IMR-90 (cell line): Measurements from ENCODE around the gene SGCA. TPM values are rescaled to one million over a fixed set of nuclear protein-coding genes. Genes with fewer than 3 reads are reported as not detected.

Experiments
- ATAC-seq: fragments of 200-7000 bp; cut with Tn5 transposase; 2 replicates; pipeline ENCODE4 v1.9.1; 2020; ENCODE audit warnings: low read depth, mild to moderate bottlenecking, moderate library complexity
- BruUV-seq: library from RNA; stranded (reverse); fragments of 400-500 nt; replicated peaks from 2 replicates; lab custom pipeline; 2021; lab: Mats Ljungman, UMichigan
- CTCF ChIA-PET: fragments of 300-600 bp; formaldehyde crosslinking; extraction: SDS; loops from one replicate; lab custom pipeline; 2021; ENCODE audit warnings: antibody characterized with exemption; lab: Yijun Ruan, JAX
- POLR2A ChIA-PET: fragments of 300-600 bp; sonication (Branson Sonifier 250); formaldehyde crosslinking; loops from one replicate; lab custom pipeline; 2022; ENCODE audit warnings: antibody characterized with exemption; ENCODE audit not compliant: unreplicated experiment; lab: Charles Lee
- DNase-seq: peaks from one replicate; pipeline ENCODE4 v3.0.0; 2013
- H2AFZ ChIP-seq: replicated peaks from 2 replicates; pipeline ENCODE3; 2013; ENCODE audit warnings: low read length, mild to moderate bottlenecking; ENCODE audit not compliant: poor library complexity
- H2AK5ac ChIP-seq: 2 replicates; pipeline ENCODE4 v1.6.1; 2013; ENCODE audit warnings: low read depth, low read length, inconsistent platforms
- H2AK9ac ChIP-seq: replicated peaks from 2 replicates; pipeline ENCODE3; 2013; ENCODE audit warnings: mild to moderate bottlenecking, low read depth, low read length, moderate library complexity; ENCODE audit not compliant: poor library complexity
- H2BK120ac ChIP-seq: 2 replicates; pipeline ENCODE4 v1.6.1; 2013; ENCODE audit warnings: low read depth, low read length, inconsistent platforms
- H2BK15ac ChIP-seq: 3 replicates; pipeline ENCODE4 v1.6.1; 2013; ENCODE audit warnings: low read depth, low read length, inconsistent platforms
- H2BK20ac ChIP-seq: 2 replicates; pipeline ENCODE4 v1.6.1; 2013; ENCODE audit warnings: low read depth, mild to moderate bottlenecking, inconsistent platforms, low read length, moderate library complexity
- H2BK5ac ChIP-seq: 2 replicates; pipeline ENCODE4 v1.6.1; 2013; ENCODE audit warnings: mild to moderate bottlenecking, low read depth, low read length, inconsistent platforms; ENCODE audit not compliant: poor library complexity, severe bottlenecking
- H3K14ac ChIP-seq: replicated peaks from 2 replicates; pipeline ENCODE4 v1.6.1; 2013; ENCODE audit warnings: low read depth, low read length, inconsistent platforms
- H3K18ac ChIP-seq: 2 replicates; pipeline ENCODE4 v1.6.1; 2013; ENCODE audit warnings: low read depth, low read length, control low read depth
- H3K23ac ChIP-seq: 2 replicates; pipeline ENCODE4 v1.6.1; 2013; ENCODE audit warnings: low read depth, low read length, inconsistent platforms
- H3K27ac ChIP-seq: 2 replicates; pipeline ENCODE4 v1.5.1; 2013; ENCODE audit warnings: mild to moderate bottlenecking, control low read depth, low read length; ENCODE audit not compliant: insufficient read depth
- H3K27me3 ChIP-seq: 2 replicates; pipeline ENCODE4 v1.6.1; 2013; ENCODE audit warnings: low read length; ENCODE audit not compliant: control insufficient read depth, insufficient read depth
- H3K36me3 ChIP-seq: 2 replicates; pipeline ENCODE4 v1.6.1; 2013; ENCODE audit warnings: low read length, mixed read lengths; ENCODE audit not compliant: control insufficient read depth, insufficient read depth
- H3K4ac ChIP-seq: 2 replicates; pipeline ENCODE4 v1.6.1; 2013; ENCODE audit warnings: low read depth, low read length, inconsistent platforms
- H3K4me1 ChIP-seq: 2 replicates; pipeline ENCODE4 v1.6.1; 2013; ENCODE audit warnings: low read length, mixed read lengths; ENCODE audit not compliant: control insufficient read depth, insufficient read depth
- H3K4me2 ChIP-seq: 2 replicates; pipeline ENCODE4 v1.6.1; 2013; ENCODE audit warnings: low read depth, mild to moderate bottlenecking, control low read depth, low read length, moderate library complexity
- H3K4me3 ChIP-seq: 2 replicates; pipeline ENCODE4 v1.5.1; 2013; ENCODE audit warnings: low read depth, mild to moderate bottlenecking, control low read depth, low read length, moderate library complexity; ENCODE audit not compliant: insufficient read depth
- H3K56ac ChIP-seq: 2 replicates; pipeline ENCODE4 v1.6.1; 2013; ENCODE audit warnings: low read length, inconsistent platforms; ENCODE audit not compliant: insufficient read depth; ENCODE audit errors: extremely low read depth
- H3K79me1 ChIP-seq, 2 experiments: 2 replicates each; pipeline ENCODE4 v1.6.1; 2013; ENCODE audit warnings: low read length in 2 of 2, inconsistent platforms in 1 of 2, low read depth in 1 of 2
- H3K9ac ChIP-seq: 2 replicates; pipeline ENCODE4 v1.6.1; 2013; ENCODE audit warnings: low read depth, low read length, control low read depth
- H3K9me1 ChIP-seq: 2 replicates; pipeline ENCODE4 v1.6.1; 2013; ENCODE audit warnings: low read length, inconsistent platforms; ENCODE audit not compliant: insufficient read depth
- H3K9me3 ChIP-seq: 2 replicates; pipeline ENCODE4 v1.6.1; 2013; ENCODE audit warnings: low read length; ENCODE audit not compliant: control insufficient read depth, insufficient read depth
- H4K20me1 ChIP-seq: 2 replicates; pipeline ENCODE4 v1.6.1; 2013; ENCODE audit warnings: low read length, inconsistent platforms; ENCODE audit not compliant: insufficient read depth
- H4K5ac ChIP-seq: 2 replicates; pipeline ENCODE4 v1.6.1; 2013; ENCODE audit warnings: mild to moderate bottlenecking, low read depth, low read length, control low read depth
- H4K8ac ChIP-seq, 2 experiments: 2 replicates each; pipeline ENCODE4 v1.6.1; 2013; ENCODE audit warnings: low read depth in 2 of 2, low read length in 2 of 2, control low read depth in 1 of 2, inconsistent platforms in 1 of 2
- H4K91ac ChIP-seq: 2 replicates; pipeline ENCODE4 v1.6.1; 2013; ENCODE audit warnings: low read depth, low read length, inconsistent platforms; ENCODE audit not compliant: insufficient read depth
- MAZ ChIP-seq: IDR thresholded peaks from 2 replicates; pipeline ENCODE4 v1.6.1; 2012; ENCODE audit warnings: low read depth, mild to moderate bottlenecking, low read length, improper control_type of control experiment, moderate library complexity, borderline replicate concordance
- POLR2A ChIP-seq: IDR thresholded peaks from 2 replicates; pipeline ENCODE4 v1.6.1; 2012; ENCODE audit warnings: mild to moderate bottlenecking, low read depth, low read length
- RCOR1 ChIP-seq: IDR thresholded peaks from 2 replicates; pipeline ENCODE4 v1.6.1; 2012; ENCODE audit warnings: mild to moderate bottlenecking, low read length, improper control_type of control experiment; ENCODE audit not compliant: insufficient replicate concordance
- WGBS, 2 experiments: methylation state at CpG; one replicate each; pipeline versions ENCODE4 v1.1.5 to v1.1.7; 2013; ENCODE audit warnings: missing lambda C conversion rate in 2 of 2; ENCODE audit not compliant: insufficient read length in 1 of 2; ENCODE audit errors: extremely low coverage in 2 of 2; 5-methylcytosine and 5-hydroxymethylcytosine counted together
- dilution Hi-C: fragments of 300-500 bp; cut with HindIII; formaldehyde crosslinking; loops from one replicate; pipeline ENCODE4 v1.14.3; 2018; ENCODE audit warnings: low sequenced_read_pairs; ENCODE audit not compliant: unreplicated experiment
- in situ Hi-C: fragments of 300-500 bp; cut with MboI; formaldehyde crosslinking; loops from 3 replicates; pipeline ENCODE4 v1.14.3; 2019; ENCODE audit warnings: low sequenced_read_pairs, inconsistent platforms, mixed read lengths
- intact Hi-C: fragments of 100-400 bp; cut with micrococcal nuclease; formaldehyde crosslinking; loops from 2 replicates; pipeline ENCODE4 v1.10.0; 2022
- polyA plus RNA-seq, 3 experiments: library from polyadenylated mRNA; depleted of rRNA; stranded (reverse); fragments of >200 nt; gene quantifications; 2 replicates each; pipeline ENCODE4 v1.2.3, GENCODE V29; 2012; ENCODE audit warnings: low replicate concordance in 1 of 3
- total RNA-seq: library from RNA; depleted of rRNA; stranded (reverse); fragments of >200 nt; gene quantifications from 2 replicates; pipeline ENCODE4 v1.2.3, GENCODE V29; 2012

SGCA gene
- total and polyA plus RNA-seq, 2 of the 4 experiments (the other 2 are of a cell fraction): 0.19 TPM; not detected in 1

DNA sequence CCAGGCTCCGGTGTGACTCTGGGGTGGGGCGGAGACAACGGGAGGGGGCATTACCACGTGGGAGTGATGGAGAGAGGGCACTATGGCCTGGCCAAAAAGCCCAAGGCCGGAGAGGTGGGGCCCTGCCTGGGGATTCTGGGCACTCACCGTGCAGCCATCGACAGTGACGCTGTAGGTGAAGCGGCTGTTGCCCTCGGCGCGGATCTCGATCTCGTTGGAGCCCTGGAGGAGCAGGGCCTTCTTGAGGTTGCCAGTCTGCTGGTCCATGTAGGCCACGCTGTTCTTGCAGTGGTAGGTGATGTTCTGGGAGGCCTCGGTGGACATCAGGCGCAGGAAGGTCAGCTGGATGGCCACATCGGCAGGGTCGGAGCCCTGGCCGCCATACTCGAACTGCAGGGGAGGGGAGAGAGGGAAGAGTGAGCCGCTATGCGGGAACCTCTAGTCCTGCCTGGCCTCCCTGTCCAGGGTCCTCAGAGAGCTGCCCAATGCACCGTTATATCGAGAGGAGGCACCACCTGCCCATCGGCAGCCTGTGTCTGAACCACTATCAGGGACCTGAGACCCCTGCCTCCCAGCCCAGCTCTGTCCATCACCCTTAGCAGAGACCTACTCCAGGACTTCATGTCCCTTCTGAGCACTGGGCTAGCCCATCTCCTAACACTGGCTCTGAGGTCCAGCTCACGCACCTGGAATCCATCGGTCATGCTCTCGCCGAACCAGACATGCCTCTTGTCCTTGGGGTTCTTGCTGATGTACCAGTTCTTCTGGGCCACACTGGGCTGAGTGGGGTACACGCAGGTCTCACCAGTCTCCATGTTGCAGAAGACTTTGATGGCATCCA lies 20.0 kb downstream of the SGCA start:
- peaks cover 3% of the 10 kb centered on the region; the same call in 1 of the 2 replicates for H3K4me1 ChIP-seq
- H3K56ac ChIP-seq: peak overlapping the region; percentile 2; the same call in 1 of the 2 replicates
- ChIA-PET CTCF (no interaction called here), POLR2A (interaction anchor here (1.4 to 2.0 kb wide), 2 partner anchors 11 to 14 kb away, joined by 3 to 7 read pairs; no protein-coding TSS in a partner anchor)
- no peak overlapping the region for H3K4me2 ChIP-seq
- no peak overlapping the region for H2BK120ac ChIP-seq
- H3K27ac ChIP-seq: peak overlapping the region; percentile 99
- H2BK20ac ChIP-seq: no peak overlapping the region
- H3K9ac ChIP-seq: peak overlapping the region; percentile 49
- ATAC-seq (no peak), DNase-seq (peak; percentile 54)
- no peak overlapping the region for H2BK15ac ChIP-seq
- WGBS, 2 experiments: 90% methylated on average over 18 of the region's 31 CpGs; no CpG with 5 or more reads in 1 of the 2 experiments
- dilution Hi-C loops: no loop called here
- no peaks in the 10 kb centered on the region for H3K27me3 ChIP-seq
- no peaks in the 10 kb centered on the region for H3K9me3 ChIP-seq
- H3K4ac ChIP-seq: peak overlapping the region; percentile 100
- in situ Hi-C loops: no loop called here
- H3K36me3 ChIP-seq: peaks cover 74% of the 10 kb centered on the region
- TF ChIP-seq POLR2A (peak; percentile 6; the same call in 1 of the 2 replicates), RCOR1 (no peak), MAZ (peak; percentile 31; the same call in 1 of the 2 replicates)
- H2AFZ ChIP-seq: peak overlapping the region; percentile 61
- intact Hi-C loops: no loop called here
- BruUV-seq: TSS peak; percentile 85
- H4K91ac ChIP-seq: peak overlapping the region; percentile 0; the same call in 1 of the 2 replicates
- H2AK5ac ChIP-seq: peak overlapping the region; percentile 88
- peaks cover 10% of the 10 kb centered on the region; the same call in 1 of the 2 replicates for H3K9me1 ChIP-seq
- H4K8ac ChIP-seq: peak overlapping the region; percentile 9 to 86; a peak in 3 of 4 replicates
- H2AK9ac ChIP-seq: peak overlapping the region; percentile 86
- H3K79me1 ChIP-seq: peaks cover 0 to 55% of the 10 kb centered on the region in 2 experiments; a peak in 3 of 4 replicates
- peaks cover 99% of the 10 kb centered on the region for H4K20me1 ChIP-seq
- peak overlapping the region; percentile 67 for H3K23ac ChIP-seq
- peak overlapping the region; percentile 11 for H3K18ac ChIP-seq
- H4K5ac ChIP-seq: peak overlapping the region; percentile 1; the same call in 1 of the 2 replicates
- peak overlapping the region; percentile 99 for H2BK5ac ChIP-seq
- H3K14ac ChIP-seq: peak overlapping the region; percentile 55
- H3K4me3 ChIP-seq: no peak overlapping the region
